Stimulated activated CD4-positive, alpha-beta T cell treated with anti-CD3 and anti-CD28 coated beads, TNF-alpha, amount 100 ng/mL, for 48 hours (primary cell): ENCODE results near the gene ANO2.
"Not testable (repeated sequence)": the region's sequence is repeated elsewhere in the genome, so short reads cannot be mapped to it uniquely, and the experiment has no call there.

Experiments used
- DNase-seq, 3 donors: peaks; one replicate each; pipeline ENCODE4 v3.0.0-alpha.2; 2020; ENCODE audit warnings: low read depth in 3 of 3

The ANO2 gene

DNA sequence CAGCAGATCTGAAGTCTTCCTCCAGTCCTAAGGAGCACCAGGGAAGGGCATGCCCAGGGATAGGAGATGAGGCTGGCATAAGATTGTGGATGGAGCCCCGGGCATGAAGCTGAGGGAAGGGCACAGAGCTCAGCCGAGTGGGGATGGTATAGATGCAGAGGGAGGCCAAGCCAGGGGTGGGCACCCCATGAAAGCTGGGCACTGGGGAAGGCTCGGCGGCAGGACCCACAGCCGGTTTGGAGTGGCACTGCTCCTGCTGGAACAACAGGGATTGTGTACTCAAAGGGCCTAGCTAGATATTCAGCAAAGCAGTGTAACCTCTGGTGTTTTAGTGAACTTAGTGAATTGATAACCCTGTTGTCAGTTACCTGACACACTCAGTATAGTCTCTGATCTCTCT, 396.0 kb downstream of the ANO2 start:
- no peak for DNase-seq

DNA sequence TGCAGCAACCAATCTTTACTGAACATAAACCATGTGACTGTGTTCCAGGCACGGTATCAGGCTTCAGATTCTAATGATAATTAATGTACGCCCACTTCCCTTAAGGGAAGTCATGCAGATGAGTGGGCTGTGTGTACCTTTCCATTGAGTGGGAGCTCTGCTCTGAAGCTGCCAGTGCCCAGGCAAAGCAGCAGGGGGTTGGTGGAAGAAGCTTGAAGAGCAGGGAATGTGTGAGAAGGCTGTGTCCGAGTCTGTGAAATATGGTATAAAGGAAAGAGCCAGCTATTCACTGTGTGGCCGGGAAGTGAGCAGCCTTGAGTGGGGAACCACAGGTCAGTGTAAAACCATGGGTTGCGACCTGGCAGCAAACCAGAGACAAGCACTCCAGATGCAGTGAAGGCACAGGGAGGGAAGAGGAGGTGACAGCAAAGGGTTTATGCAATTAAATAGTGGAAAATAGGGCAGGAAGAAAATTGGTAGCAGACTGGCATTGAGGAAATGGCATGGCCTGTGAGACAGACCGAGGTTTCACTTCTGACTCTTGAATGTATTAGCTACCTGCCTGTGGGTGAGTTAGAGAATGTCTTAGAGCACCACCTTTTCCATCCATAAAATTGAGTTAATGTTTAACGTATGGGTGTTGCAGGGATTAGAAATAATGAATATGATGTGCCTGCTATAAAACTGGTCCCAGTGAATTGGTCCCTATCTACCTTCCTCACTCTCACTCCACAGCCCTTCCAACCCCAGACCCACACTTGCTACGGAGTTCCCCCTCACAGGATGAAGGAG, 396.7 kb downstream of the ANO2 start:
- no peak for DNase-seq

DNA sequence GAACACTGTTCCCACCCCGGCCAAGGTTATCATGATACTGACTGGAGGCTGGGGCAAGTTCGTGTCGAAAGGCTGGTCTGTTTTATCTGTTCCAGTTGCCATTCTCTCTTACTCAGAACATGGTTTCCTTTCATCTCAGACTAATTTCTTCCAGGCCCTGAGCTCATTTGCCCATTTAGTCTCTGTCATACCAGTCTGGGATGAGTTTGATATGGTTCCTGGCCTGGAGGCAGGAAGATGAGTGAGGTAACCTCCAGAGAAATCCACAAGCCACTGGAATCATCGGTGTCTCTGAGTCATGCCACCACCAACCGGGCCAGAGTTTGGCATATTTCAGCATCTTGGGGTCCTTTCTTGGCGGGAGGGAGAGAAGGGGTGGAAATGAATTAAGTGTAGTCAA, 398.4 kb downstream of the ANO2 start:
- no peak for DNase-seq

DNA sequence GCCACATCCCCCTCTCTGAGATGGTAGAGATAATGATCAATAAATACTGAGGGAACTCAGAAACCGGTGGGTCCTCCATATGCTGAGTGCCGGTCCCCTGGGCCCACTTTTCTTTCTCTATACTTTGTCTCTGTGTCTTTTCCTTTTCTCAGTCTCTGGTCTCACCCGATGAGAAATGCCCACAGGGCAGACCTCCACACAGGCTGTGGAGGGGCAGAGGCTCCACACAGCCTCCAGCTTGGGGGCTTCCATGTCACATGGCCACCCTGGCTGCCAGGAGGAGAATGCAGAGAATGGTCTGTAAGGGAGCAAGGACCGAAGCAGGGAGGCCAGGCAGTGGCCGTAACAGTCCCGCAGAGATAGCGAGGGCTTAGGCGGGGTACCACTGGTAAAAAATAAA, 407.3 kb downstream of the ANO2 start:
- no peak for DNase-seq

DNA sequence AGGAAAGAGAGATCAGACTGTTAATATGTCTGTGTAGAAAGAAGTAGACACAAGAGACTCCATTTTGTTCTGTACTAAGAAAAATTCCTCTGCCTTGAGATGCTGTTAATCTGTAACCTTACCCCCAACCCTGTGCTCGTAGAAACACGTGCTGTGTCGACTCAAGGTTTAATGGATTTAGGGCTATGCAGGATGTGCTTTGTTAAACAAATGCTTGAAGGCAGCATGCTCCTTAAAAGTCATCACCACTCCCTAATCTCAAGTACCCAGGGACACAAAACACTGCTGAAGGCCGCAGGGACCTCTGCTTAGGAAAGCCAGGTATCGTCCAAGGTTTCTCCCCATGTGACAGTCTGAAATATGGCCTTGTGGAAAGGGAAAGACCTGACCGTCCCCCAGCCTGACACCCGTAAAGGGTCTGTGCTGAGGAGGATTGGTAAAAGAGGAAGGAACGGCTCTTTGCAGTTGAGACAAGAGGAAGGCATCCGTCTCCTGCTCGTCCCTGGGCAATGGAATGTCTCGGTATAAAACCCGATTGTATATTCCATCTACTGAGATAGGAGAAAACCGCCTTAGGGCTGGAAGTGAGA, 407.9 kb downstream of the ANO2 start:
- not testable (repeated sequence) for DNase-seq

DNA sequence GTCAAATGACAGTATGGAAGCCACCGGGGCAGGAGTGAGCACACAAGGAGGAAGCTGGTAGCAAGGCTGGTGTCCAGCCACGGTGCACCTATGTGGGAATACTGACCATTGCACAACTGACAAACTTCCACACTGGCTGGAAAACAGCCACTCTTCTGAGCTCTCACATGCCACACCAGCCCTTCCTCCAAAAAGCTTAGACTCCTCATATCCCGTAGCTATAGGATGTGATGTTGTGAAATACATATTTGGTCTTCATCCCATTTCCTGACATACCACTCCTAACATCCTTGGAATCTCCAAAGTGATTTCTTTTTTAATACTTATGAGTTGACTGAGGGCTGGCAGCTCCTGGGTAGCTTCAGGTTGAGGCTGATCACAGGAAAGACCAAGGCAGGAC, 409.5 kb downstream of the ANO2 start:
- no peak for DNase-seq

DNA sequence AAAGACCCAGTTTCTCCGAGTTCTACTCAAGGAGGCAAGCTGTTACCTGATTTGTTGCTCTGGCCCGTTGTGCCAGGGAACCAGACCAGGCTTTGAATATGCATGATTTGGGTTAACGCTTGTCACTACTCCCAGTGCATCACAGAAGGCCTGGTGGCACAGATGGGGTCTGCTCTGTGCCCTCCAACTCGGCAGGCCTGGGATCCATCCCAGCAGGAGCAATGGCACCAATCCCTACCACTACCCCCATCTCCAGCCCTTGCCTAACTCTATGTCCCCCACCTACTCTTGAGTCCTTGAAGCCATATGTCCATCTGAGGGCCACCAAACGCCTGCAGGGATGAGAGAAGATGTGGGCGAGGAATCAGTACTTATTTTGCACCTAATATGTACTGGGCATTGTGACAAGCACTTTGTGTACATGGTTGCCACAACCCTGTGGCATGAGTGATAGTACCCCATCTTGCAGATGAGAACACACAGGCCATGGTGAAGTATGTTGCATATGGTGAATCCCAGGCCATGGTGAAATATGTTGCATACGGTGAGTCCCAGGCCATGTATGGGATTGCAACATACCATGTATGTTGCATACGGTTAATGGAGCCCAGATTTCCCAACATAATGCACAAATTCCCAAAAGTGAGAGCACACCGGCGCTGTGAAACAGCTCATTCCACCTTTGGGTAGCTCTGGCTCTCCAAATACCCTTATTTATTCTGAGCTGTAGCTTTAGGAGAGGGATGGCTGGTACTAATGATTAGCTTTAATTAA, 410.4 kb downstream of the ANO2 start:
- DNase-seq: no peak

DNA sequence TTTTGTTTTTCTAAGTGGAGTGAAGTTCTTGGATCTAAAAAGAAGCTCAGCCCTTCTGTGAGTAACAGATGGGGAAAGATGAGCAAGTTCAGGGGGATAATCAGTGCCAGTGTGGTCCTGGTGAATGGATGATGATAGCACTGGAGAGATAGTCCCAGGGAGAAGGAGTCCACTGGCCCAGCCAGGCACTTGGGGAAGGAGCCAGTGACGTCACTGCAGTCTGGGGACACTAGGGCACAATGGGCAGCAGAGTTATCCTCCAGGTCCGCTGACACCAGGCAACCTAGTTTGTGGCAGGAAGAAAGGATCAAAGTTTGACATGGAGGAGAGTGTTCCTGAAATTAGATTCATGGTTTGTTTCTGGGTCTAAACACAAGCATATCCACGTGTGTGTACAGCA, 411.7 kb downstream of the ANO2 start:
- DNase-seq: no peak

DNA sequence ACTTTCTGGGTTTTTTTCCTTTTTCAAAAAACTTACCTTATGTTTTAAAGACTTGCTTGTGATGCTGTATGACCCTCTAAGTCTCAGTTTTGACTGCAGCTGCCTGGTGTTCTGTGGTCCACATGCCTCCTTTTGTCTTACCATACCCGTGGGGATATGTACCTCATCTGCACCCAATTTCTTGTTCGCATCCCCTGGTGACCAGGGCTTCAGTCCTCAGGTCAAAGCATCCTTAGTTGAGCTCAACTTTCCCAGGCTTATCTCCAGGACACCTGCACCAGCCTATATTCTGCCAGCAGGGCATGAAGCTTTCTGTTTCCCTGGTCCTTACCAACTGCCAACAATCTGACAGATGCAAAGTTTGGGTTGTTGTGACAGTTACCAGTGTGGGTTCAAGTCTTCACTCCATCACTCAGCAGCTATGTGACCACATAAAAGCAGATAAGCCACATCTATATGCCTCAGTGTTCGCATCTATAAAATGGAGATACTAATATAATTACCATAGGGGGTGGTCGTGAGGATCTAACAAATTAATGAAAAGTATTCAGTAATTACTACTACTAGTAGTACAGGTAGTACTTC, 419.2 kb downstream of the ANO2 start:
- no peak for DNase-seq

DNA sequence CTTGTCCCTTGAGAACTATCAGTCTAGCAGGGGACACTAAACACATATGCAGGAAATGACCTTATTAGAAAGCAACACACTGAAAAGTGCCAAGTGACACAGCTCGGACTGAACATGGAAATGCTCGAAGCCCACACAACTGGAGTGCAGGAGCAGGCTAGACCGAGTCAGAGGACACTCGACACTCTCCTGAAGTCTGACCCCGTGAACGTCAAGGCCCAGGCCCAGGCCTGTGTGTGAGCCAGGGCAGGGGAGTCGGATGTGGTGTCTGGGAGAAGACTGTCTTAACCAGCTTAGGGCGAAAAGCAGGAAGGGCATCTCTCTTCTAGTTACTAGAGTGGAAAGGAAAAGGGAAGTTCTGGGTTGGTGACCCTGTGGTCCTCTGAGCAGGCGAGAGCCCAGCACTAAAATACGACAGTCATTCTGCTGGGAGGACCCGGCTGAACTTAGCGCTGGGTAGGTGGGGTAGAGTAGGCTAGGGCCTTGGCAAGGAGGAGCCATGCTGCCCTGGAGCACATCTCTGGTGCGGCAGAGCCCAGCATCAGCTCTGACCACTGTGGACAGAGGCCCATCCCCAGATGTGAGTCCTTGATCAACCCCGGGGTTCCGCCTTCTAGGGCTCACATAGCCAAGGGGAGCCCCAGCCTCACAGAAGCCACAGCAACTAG, 420.2 kb downstream of the ANO2 start:
- DNase-seq: no peak

DNA sequence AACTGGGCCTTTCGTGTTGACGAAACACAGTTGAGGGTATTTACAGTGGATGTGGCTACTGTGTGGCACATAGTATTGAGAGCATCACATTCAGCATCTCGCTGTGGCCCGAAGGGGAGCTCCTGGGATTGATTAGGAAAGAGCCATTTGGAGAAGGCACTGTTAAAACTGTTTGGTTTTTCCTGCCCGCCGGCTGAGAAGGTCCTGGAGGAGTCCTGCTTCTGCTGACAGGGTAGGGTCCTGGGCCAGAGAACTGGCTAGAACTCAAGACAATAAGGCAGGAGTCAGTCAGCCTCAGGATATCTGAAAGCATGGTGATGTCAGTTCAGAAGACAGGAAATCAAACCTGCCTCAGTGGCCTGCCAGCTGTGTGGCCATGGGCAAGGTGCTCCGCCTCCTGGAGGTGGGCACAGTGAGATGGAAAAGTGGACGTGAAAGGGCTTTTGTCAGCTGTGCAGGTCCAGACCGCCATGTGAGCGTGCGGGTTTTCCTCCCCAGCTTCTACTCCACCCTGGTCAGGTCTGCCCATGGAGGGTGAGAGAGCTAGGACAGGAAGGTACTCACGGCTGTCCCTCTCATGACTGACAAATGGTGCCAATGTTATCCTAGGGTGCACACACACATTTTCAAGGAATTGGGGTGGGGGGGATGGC, 420.8 kb downstream of the ANO2 start:
- DNase-seq: no peak

DNA sequence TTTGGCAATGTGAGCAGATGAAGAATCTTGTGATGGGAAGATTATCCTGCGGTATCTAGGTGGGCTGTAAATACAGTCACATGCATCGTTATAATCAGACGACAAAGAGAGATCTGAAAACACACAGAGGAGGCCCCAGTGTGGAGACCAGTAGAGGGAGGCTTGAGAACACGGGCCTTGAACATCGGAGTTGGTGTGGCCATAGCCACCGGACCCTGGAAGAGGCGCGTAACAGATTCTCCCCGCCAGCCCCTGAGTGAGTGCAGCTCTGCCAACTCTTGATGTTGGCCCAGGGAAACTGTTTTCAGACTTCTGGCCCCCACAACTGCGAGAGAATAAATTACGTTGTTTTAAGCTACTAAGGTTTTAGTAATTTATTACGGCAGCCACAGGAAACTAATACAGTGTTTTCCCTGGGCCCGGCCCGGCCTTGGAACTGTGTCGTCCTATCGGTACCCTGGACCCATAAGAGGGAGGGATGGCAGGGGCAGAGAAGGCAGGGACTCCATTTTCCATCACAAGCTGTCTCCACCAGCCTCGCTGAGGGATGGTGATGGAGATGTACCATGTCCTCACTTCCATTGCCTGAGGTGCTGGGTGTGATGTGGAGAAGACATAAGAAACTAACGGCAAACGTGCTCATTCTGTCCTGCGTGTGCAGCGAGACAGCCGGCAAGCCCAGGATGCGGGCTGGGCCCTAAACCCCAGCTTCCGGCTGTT, 421.5 kb downstream of the ANO2 start:
- no peak for DNase-seq

DNA sequence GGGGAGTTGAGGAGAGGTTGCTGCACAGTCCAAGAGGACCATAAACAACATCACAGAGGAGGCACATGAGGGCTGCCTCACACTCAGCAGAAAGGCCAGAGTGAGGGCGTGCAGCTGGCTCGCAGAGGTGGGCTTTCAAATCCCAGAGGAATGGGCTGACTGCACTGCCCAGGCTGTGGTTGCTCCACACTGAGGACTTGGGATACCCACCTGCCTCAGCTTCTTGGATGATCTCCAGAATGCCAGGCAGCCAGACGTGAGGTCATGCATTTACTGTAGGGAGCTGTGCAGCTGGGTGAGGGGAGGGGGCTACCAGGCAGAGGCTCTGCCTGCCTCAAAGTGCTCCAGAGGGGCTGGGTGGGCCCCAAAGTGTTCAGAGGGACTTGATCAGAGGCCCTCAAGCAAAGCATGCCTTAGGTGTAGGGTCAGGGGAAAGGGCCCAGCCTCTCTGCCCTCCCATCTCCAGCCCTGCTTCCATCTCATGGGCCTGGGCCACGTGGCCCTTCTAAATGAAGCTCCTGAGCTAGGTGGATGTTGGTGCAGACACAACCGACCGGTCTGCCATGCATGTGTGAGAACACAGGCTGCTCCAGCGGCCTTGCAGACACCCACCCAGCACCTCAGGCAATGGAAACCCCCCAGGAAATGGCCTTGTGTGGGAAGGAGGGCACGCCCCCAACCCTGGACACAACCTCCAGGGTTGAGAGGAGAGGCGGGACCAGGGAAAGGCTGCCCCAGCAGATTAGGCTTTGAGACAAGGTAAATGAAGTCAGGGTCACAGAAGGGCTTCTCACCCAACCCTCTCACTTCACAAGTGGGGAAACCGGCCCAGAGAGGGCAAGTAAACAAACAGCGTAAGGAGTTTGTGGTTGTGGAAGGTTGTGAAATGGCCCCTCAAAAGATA, 422.4 kb downstream of the ANO2 start:
- no peak for DNase-seq

DNA sequence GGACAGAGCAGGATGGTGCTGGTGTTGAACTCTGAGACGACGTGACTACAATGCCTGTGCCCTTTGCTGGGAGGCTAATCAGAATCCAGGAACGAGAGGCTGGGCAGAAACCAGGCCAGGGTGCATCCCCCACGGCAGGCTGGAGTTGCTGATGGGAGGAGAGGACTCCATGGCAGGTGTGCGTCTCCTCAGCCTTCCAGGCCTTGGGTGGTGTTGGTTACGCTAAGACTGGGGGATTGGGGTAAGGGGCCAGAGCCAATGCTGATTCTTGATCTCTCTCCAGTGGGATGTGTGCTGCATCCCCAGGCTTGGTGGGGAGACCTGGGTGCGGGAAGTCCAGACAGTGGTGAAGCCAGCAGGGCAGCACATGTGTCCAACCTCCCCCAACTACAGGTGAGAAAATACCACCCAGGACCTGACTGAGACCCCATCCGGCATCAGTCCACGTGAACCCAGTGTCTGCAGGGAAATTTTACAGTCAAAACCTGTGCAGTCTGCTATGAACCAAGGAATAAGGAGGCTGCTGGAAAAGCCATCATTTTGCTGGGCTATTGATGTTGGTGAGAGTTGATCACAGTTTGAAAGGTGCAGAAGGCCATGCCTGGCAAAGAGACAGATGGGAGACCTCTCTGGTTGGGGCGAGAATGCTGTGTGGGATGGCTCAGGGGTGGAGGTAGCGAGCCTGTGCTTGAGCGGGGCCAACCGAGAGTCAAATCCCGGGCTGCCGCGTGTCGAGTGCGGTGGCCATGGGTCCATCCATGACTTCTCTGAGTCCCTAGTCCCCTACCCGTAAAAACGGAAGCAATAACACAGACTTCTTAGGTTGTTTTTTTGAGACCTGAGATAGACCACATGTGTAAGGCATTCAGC, 423.4 kb downstream of the ANO2 start:
- no peak for DNase-seq

DNA sequence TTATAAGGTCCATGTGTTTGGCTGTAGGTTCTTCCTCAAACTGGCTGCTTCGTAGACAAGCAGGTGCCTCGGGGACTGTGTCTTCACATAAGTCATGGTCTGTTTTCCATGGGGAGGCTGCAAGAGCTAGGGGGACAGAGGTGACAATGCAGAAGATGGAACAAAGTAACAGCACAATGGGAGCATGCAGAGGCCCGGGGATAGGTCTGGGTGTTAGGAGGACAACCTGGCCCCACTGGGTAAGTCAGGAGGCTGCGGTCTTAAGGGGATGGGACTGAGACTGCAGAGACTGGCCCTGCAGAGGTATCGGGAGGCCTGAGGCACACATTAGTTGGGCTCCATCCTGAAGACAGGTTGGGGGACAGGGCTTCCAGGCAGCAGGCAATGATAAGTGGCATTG, 424.2 kb downstream of the ANO2 start:
- no peak for DNase-seq

DNA sequence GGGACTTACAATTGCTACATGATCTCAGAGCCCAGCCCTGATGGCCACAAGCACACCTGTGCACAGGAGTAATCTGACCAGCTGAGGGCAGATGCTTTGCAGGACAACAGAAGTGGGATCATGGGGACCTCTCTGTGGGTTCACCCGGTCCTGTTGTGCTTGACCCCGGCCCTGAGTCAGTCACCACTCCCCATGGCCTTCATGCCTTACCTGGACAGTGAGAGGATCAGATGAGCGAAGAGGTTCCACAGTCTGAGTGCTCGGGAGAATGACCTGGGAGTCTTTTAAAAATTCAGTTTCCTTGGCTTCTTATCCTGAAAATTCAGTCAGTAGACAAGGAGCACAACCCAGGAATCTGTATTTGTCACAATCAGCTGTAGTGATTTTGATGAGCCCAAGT, 425.0 kb downstream of the ANO2 start:
- DNase-seq: no peak

DNA sequence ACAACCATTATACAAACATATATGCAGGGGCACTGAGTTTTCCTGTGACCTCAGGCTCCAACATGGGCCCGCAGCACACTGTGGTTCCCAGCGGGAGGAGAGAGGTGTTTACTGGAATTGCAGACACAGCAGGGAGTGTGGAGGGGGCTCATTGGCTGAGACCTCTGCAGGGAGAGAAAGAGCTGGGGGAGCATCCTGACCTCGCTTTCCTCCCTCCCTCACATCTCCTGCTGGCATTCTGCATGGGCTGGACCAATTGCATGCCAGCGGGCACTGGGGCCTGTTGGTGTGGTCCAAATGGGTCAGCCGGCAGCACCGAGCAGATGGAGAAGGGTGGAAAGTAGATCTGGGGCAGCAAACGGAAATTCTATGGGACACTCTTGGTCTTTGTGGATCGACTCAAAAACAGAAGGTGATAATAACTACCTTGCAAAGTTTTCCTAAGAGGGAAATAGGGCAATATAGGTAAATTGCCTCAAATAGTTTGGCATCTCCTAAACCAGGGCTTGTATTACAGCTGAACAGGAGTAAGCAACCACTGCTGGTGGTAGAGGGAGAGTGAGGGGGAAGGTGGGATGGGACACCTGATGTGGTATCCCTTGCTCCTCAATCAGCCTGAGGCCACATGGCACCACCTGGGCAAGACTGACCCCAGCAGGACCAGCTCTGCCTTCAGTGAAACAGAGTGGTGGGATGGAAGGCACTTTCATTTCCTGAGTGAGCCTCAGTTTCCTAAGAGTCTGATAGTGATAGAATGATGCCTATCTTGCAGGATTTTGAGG, 426.3 kb downstream of the ANO2 start:
- DNase-seq: no peak
